Measurements from ENCODE around the gene TMEM191C.
"Not testable (repeated sequence)": the region's sequence is repeated elsewhere in the genome, so short reads cannot be mapped to it uniquely, and the experiment has no call there.

The TMEM191C gene

DNA sequence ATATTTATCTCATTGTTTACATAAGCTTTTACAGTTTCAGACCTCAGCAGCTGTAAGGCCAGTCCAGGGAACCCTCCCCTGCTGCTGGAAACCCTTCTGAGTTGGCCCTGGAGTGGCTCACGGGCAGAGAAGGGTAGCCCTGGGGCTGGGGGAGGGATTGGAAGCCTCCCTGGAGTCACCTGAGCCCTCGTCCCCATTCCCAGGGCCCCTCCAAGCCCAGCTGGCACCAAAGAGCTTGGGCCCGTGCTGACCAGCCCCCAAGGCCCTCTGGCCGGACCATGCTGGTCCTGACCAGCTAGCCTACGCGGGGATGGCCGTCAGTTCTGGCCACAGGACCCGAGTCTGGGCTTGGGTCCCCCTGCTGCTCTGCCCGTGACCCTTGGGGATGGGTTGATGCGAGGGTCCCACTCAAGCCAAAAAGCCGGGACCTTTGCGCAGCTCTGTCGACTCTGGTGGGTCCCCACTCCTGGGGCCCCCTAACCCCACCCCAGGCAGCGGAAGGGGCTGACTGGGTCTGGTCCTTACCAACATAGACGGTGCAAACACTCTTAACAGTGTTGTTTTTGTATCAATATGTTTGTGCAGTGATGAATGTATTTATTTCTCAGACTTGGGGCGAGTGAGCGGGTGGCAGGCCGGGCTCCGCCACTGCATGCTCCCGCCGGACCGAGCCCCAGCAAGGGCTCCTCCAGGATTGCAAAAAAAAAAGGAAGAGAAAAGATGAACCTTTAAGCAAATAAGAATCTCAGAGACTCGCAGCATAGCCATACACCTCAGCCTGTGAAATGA, 17.5 kb upstream of the TMEM191C start:
- H3K9ac ChIP-seq (ENCODE audit: low read length), result no peak overlapping the region
- peaks cover 20% of the 10 kb centered on the region for H3K36me3 ChIP-seq (ENCODE audit: control insufficient read depth, insufficient read depth, low read length)
- no peaks in the 10 kb centered on the region for H3K4me1 ChIP-seq (ENCODE audit: control insufficient read depth, insufficient read depth, low read length)
- no peak overlapping the region for H3K27ac ChIP-seq (ENCODE audit: low read depth, low read length)
- no peaks in the 10 kb centered on the region for H3K27me3 ChIP-seq (ENCODE audit: control insufficient read depth, insufficient read depth, low read length)
- H3K4me3 ChIP-seq (ENCODE audit: low read length), result no peak overlapping the region

DNA sequence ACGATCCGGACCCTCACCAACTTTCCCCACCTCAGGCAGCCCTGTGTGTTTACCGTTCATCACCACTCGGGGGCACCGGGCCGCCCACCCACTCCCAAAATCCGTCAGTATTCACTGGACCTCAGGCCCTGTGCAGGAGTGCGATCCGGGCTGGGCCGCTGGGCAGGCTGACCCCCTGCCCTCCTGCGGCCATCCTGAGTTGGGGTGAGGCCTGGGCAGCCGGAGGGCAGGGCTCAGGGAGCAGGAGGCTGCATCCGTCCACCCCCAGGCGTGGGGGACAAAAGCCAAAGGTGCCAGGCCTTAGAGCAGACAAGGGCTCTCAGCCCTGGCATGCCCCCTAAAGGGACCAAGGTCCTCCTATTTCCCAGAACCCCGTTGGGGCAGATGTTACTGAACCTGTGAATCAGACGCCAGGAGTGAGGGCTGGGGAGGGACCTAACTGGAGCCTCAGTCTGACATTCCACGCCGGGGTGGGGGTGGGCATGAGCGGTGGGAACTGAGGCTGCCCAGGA, 16.8 kb upstream of the TMEM191C start:
- no peaks in the 10 kb centered on the region for H3K27me3 ChIP-seq (ENCODE audit: control insufficient read depth, insufficient read depth, low read length)
- H3K9ac ChIP-seq (ENCODE audit: low read length), result no peak overlapping the region

DNA sequence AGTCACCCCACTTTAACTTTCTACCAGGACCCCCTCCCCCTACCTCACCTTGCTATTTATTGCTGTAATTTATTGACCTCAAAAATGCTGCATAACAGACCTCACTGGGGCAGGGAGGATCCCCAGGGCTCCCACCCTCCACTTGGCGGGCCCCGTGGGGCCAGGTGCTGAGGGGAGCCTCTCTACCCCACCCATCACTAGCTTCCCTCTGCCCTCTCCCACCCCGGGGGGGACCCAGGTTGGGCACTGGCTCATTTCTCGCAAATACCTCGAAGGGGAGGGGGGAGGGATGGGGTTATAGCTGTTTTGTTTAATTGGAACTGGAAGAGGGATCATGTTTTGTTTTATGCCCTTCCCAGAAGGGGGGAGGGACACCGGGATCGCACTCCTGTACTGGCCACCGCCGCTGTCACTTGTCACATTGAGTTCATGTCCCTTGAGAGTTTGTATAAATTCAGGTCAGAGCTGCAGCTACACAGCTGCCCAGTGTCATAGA, 16.3 kb upstream of the TMEM191C start:
- Histone ChIP-seq H3K27ac (ENCODE audit: low read depth, low read length) (no peak overlapping the region), H3K9ac (ENCODE audit: low read length) (no peak overlapping the region), H3K27me3 (ENCODE audit: control insufficient read depth, insufficient read depth, low read length) (no peaks in the 10 kb centered on the region), H3K36me3 (ENCODE audit: control insufficient read depth, insufficient read depth, low read length) (peaks cover 12% of the 10 kb centered on the region), H3K4me1 (ENCODE audit: control insufficient read depth, insufficient read depth, low read length) (no peaks in the 10 kb centered on the region), H3K4me3 (ENCODE audit: low read length) (no peak overlapping the region)

More for the DNA sequence above, 16.8 kb upstream of the TMEM191C start:
- Histone ChIP-seq H3K4me1 (ENCODE audit: control insufficient read depth, insufficient read depth, low read length) (no peaks in the 10 kb centered on the region), H3K27ac (ENCODE audit: low read depth, low read length) (no peak overlapping the region), H3K4me3 (ENCODE audit: low read length) (no peak overlapping the region), H3K36me3 (ENCODE audit: control insufficient read depth, insufficient read depth, low read length) (peaks cover 16% of the 10 kb centered on the region)

DNA sequence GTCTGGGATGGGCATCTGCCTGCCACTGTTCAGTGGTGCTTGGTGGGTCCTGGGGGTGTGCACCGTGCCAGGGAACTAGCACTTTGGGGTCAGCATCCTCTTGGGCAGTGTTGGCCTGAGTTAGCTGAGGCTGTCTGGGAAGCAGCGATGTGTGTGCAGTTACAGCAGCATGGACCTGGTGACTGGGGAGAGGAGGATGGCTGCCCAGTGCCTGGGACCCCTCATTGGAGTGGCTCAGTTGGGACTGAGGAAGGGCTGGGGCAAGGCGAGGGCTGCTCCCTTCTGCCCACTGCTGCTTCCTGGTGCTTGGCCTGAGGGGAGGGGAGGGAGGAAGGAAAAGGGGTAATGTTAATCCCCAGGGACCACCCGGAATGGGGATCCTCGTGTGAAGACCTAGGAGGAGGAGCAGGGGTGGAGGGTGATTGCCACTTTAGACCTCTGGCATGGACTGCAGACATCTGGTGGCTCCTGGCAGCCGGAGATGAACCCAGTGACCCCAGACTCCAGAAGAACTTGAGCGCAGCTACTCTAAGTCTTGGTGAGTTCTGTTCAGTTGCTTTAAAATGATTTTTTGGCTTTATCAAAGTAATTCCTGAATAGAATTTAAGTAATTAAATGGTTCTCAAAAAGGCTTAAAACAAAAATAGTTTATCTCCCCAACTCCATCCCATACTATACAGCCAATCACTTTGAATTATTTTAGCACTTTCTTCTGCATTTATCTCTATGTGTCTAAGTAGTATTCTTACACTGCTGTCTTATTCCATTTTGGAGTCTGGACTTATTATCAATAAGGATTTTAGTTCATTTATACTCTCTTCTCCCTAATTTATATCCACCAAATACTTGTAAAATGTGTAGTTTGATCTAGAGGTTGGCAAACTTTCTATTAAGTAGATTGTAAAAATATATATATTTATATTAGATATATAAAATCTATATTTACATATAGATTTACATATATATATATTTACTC, 15.4 kb upstream of the TMEM191C start:
- Histone ChIP-seq H3K4me1 (ENCODE audit: control insufficient read depth, insufficient read depth, low read length) (no peaks in the 10 kb centered on the region), H3K27ac (ENCODE audit: low read depth, low read length) (no peak overlapping the region), H3K9ac (ENCODE audit: low read length) (no peak overlapping the region), H3K27me3 (ENCODE audit: control insufficient read depth, insufficient read depth, low read length) (no peaks in the 10 kb centered on the region), H3K4me3 (ENCODE audit: low read length) (no peak overlapping the region), H3K36me3 (ENCODE audit: control insufficient read depth, insufficient read depth, low read length) (peaks cover 4% of the 10 kb centered on the region)

DNA sequence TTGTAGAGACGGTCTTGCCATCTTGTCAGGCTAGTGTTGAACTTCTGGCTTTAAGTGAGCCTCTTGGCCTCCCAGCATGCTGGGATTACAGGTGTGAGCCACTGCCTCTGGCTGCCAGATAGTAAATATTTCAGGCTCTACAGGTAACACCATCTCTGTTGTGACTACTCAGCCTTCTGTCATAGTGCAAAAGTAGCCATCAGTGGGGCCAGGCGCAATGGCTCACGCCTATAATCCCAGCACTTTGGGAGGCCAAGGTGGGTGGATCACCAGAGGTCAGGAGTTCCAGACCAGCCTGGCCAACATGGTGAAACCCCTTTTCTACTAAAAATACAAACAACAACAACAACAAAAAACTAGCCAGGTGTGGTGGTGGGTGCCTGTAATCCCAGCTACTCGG, 14.5 kb upstream of the TMEM191C start:
- H3K36me3 ChIP-seq (ENCODE audit: control insufficient read depth, insufficient read depth, low read length); H3K4me3 ChIP-seq (ENCODE audit: low read length); H3K4me1 ChIP-seq (ENCODE audit: control insufficient read depth, insufficient read depth, low read length); H3K27ac ChIP-seq (ENCODE audit: low read depth, low read length); H3K9ac ChIP-seq (ENCODE audit: low read length); H3K27me3 ChIP-seq (ENCODE audit: control insufficient read depth, insufficient read depth, low read length): not testable (repeated sequence)

DNA sequence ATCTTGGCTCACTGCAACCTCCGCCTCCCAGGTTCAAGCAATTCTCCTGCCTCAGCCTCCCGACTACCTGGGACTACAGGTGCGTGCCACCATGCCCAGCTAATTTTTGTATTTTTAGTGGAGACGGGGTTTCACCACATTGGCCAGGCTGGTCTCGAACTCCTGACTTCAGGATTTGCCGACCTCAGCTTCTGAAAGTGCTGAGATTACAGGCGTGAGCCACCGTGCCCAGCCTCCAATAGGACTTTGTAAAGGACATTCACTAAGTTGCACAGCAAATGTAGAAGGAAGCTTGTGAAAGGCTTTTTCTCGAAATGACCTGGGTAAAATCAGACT, 12.2 kb upstream of the TMEM191C start:
- not testable (repeated sequence) for H3K9ac ChIP-seq (ENCODE audit: low read length); H3K27me3 ChIP-seq (ENCODE audit: control insufficient read depth, insufficient read depth, low read length); H3K4me3 ChIP-seq (ENCODE audit: low read length); H3K4me1 ChIP-seq (ENCODE audit: control insufficient read depth, insufficient read depth, low read length); H3K27ac ChIP-seq (ENCODE audit: low read depth, low read length); H3K36me3 ChIP-seq (ENCODE audit: control insufficient read depth, insufficient read depth, low read length)

DNA sequence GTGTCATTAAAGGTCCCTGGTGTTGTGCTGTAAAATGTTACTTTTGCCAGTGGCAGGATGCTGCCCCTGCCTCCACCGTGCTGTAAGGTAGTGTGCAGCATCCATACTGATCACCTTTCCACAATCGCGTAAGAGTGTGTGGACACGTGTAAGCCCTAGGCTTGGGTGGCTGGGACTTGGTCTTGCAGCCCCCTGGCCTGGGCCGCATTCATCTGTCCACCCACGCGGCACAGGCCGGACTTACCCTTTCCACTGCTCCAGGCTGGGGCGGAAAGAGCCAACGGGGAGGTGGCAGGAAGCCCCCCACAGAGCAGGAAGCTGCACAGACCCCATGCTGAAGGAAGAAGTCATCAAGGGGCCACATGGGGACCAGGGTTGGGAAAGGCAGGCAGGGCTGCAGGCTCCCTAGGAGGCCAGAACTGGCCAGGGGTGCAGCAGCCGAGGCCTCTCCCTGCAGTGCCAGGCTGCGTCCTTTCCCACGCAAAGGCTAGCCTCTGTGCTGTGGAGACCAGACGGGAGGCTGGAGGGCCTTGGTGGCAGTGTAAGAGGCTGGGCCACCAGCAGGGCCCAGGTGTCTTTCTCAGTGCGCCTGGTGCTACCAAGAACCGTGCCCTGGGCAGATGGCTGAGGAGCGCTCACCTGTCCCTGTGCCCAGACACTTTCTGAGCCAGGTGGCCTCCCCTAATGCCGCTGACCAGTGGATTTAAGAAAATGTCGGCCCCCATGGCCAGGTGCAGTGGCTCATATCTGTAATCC, 11.7 kb upstream of the TMEM191C start:
- H3K27ac ChIP-seq (ENCODE audit: low read depth, low read length), result no peak overlapping the region
- H3K4me3 ChIP-seq (ENCODE audit: low read length), result no peak overlapping the region
- H3K36me3 ChIP-seq (ENCODE audit: control insufficient read depth, insufficient read depth, low read length), result no peaks in the 10 kb centered on the region
- no peaks in the 10 kb centered on the region for H3K4me1 ChIP-seq (ENCODE audit: control insufficient read depth, insufficient read depth, low read length)
- no peaks in the 10 kb centered on the region for H3K27me3 ChIP-seq (ENCODE audit: control insufficient read depth, insufficient read depth, low read length)
- no peak overlapping the region for H3K9ac ChIP-seq (ENCODE audit: low read length)

DNA sequence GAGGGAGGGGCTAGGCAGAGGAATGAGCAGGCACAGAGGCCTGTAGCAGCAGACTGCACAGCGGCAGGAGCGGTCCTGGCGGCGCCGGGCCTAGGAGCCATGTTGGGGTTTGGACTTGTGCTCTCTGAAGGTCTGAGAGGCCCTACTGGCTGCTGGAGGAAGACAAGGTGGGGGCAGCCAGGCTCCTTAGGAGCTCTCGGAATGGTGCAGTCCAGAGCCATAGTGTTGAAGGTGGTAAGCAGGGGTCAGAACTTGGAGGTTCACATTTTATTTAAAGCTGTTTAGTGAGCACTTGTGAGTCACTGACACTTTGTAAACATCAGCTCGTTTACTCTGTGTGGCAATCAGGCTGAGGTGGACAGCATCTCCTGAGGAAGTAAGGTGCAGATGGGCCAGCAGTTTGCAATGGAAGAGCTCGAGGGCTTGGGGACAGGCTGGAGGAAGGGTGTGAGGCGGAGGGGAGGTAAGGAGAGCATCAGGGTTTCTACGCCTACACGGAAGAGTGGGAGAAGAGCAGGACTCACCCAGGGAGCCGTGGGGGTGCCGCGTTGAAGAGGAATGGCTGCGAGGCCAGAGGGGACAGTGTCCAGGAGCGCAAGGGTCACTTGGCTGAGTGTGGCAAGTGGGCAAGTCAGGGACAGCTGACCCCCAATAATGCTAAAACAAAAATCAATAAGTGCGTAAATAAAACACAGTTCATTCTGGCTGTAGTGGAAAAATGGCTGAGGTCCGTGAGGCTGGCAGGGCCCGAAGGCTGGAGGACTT, 10.0 kb upstream of the TMEM191C start:
- no peak overlapping the region for H3K4me3 ChIP-seq (ENCODE audit: low read length)
- H3K4me1 ChIP-seq (ENCODE audit: control insufficient read depth, insufficient read depth, low read length), result no peaks in the 10 kb centered on the region
- no peaks in the 10 kb centered on the region for H3K27me3 ChIP-seq (ENCODE audit: control insufficient read depth, insufficient read depth, low read length)
- no peaks in the 10 kb centered on the region for H3K36me3 ChIP-seq (ENCODE audit: control insufficient read depth, insufficient read depth, low read length)
- no peak overlapping the region for H3K27ac ChIP-seq (ENCODE audit: low read depth, low read length)
- no peak overlapping the region for H3K9ac ChIP-seq (ENCODE audit: low read length)

DNA sequence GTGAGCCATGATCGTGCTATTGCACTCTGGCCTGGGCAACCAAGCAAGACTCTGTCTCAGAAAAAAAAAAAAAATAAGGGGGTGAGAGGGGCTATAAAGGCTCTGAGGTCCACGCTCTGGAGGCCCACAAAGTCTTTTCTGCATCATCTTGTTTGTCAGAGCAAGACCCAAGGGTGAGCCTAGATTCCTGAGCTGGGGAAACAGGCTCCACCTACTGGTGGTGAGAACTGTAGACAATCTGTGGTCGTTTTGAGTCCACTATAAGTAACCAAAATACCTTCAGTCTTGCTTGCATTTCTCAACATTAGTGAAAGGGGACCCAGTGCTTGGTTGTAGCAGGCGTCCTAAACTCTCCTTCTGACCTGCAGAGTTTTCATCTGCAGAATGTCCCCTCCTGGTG, 4.5 kb upstream of the TMEM191C start:
- H3K27me3 ChIP-seq (ENCODE audit: control insufficient read depth, insufficient read depth, low read length); H3K4me3 ChIP-seq (ENCODE audit: low read length); H3K9ac ChIP-seq (ENCODE audit: low read length); H3K4me1 ChIP-seq (ENCODE audit: control insufficient read depth, insufficient read depth, low read length); H3K36me3 ChIP-seq (ENCODE audit: control insufficient read depth, insufficient read depth, low read length); H3K27ac ChIP-seq (ENCODE audit: low read depth, low read length): not testable (repeated sequence)

DNA sequence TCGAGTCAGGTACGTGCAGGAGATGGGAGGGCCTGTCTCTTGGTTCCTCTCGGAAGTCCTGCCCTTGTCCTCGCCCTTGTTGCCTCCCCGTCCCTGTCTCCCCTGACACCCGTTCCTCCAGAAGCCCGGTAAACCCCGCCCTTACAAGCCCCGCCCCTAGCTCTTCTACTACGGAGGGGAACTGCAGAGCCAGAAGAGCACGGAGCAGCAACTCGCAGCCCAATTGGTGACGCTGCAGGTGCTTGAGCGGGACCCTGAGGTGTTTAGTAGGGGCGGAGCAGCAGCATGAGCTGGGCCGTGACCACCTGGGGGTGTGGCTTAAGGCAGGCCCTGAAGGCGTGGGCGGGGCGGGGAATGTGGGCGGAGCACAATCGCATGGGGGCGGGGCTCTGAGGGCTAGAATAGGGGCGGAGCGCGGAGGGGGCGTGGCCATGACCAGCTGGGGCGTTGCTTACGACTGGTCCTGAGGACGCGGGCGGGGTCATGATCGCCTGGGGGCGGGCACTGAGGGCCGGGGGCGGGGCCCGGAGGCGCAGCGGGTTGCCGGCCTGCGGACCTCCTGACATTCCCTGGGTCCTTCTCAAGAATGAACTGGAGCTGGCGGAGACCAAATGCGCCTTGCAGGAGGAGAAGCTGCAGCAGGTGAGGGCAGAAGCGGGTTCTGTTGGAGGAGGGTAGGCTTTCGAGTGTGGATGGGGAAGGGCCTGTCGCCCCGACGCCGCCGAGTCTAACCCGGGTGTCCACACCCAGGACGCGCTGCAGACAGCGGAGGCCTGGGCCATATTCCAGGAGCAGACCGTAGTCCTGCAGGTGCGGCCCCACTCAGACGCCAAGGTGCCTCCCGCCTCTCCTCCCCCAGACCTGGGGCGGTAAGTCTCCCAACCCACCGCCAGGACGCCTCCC, 1.3 kb downstream of the TMEM191C start:
- H3K4me3 ChIP-seq (ENCODE audit: low read length), result peak overlapping the region; percentile 40
- not testable (repeated sequence) for H3K27ac ChIP-seq (ENCODE audit: low read depth, low read length); H3K9ac ChIP-seq (ENCODE audit: low read length); H3K4me1 ChIP-seq (ENCODE audit: control insufficient read depth, insufficient read depth, low read length); H3K36me3 ChIP-seq (ENCODE audit: control insufficient read depth, insufficient read depth, low read length); H3K27me3 ChIP-seq (ENCODE audit: control insufficient read depth, insufficient read depth, low read length)

Data from rectal smooth muscle tissue (tissue), 1 donor.